ENCODE data around the gene HPD.
A peak's percentile ranks its signal among the peaks of the same experiment; 100 is the strongest.

GRCh38 chr12:121839106-121839992 lies 19.3 kb downstream of the HPD start:
- TF ChIP-seq CTCF (IDR thresholded peaks at IDR 0.05) (peak; percentile 18 to 64 (median 58)), POLR2A (IDR thresholded peaks at IDR 0.05) (peak in 1 of 2 donors; percentile 63)

All from adrenal gland (tissue), 5 donors.